GM12878 (cell line): ENCODE measurements around the gene MBD2. TPM values are rescaled to one million over a fixed set of nuclear protein-coding genes. Genes with fewer than 3 reads are reported as not detected.

Experiments used
- BMI1 ChIP-seq: fragments of 450-650 bp; IDR thresholded peaks from 2 replicates; pipeline ENCODE4 v1.6.1; 2016; ENCODE audit warnings: mild to moderate bottlenecking, moderate library complexity, borderline replicate concordance
- FOS ChIP-seq: IDR thresholded peaks from 3 replicates; pipeline ENCODE4 v1.6.1; 2011; ENCODE audit warnings: borderline replicate concordance; ENCODE audit not compliant: insufficient read length; ENCODE audit errors: extremely low read depth
- FOXK2 ChIP-seq: fragments of 450-650 bp; IDR thresholded peaks from 2 replicates; pipeline ENCODE4 v1.6.1; 2017; ENCODE audit warnings: mild to moderate bottlenecking, moderate library complexity
- MTA3 ChIP-seq: IDR thresholded peaks from 2 replicates; pipeline ENCODE4 v1.6.1; 2012; ENCODE audit warnings: low read length, inconsistent platforms, borderline replicate concordance
- NBN ChIP-seq: fragments of 450-650 bp; IDR thresholded peaks from 2 replicates; pipeline ENCODE4 v1.6.1; 2016
- PAX5 ChIP-seq: IDR thresholded peaks from 2 replicates; pipeline ENCODE4 v1.6.1; 2011; ENCODE audit warnings: low read depth, low read length, borderline replicate concordance
- PAX8 ChIP-seq: fragments of 450-650 bp; IDR thresholded peaks from 2 replicates; pipeline ENCODE4 v1.6.1; 2017; ENCODE audit warnings: mild to moderate bottlenecking, moderate library complexity
- RFX5 ChIP-seq: IDR thresholded peaks from 2 replicates; pipeline ENCODE4 v1.6.1; 2011; ENCODE audit warnings: low read depth, low read length, improper control_type of control experiment
- SIX5 ChIP-seq: IDR thresholded peaks from 2 replicates; pipeline ENCODE4 v1.6.1; 2011; ENCODE audit warnings: mild to moderate bottlenecking, low read depth, low read length, moderate library complexity; ENCODE audit not compliant: severe bottlenecking
- SREBF2 ChIP-seq: IDR thresholded peaks from 2 replicates; pipeline ENCODE4 v1.6.1; 2012; ENCODE audit warnings: mild to moderate bottlenecking, low read length
- TARDBP ChIP-seq: IDR thresholded peaks from 2 replicates; pipeline ENCODE4 v1.6.1; 2016; ENCODE audit warnings: borderline replicate concordance
- polyA plus RNA-seq, 11 experiments: library from polyadenylated mRNA; depleted of rRNA in 4 of 11; unstranded in 6 of 11; stranded (reverse) in 5 of 11; fragments of >200 nt; fragmentation: Nextera tagmentation in 4 of 11; fragmentation: Illumina TruSeq in 1 of 11; extraction: Ambion mirVana in 4 of 11; extraction: Trizol in 1 of 11; gene quantifications; 1 replicate in 1 of 11; 2 replicates in 10 of 11; pipeline versions ENCODE4 v1.2.1 to v1.2.3, GENCODE V29; 2011 to 2016; ENCODE audit warnings: inconsistent platforms in 2 of 11, missing spikeins in 2 of 11, low read depth in 1 of 11
- total RNA-seq, 4 experiments: library from RNA; depleted of rRNA in 3 of 4; stranded (reverse); fragments of >200 nt in 3 of 4; fragmentation: Illumina TruSeq in 1 of 4; extraction: Trizol in 1 of 4; gene quantifications; 2 replicates each; pipeline versions ENCODE4 v1.2.1 to v1.2.3, GENCODE V29; 2013 to 2021
- TF ChIP-seq, protein P1 (sequence below): fragments of 450-650 bp; formaldehyde crosslinking; IDR thresholded peaks from 2 replicates; pipeline ENCODE4 v1.4.0; 2020; ENCODE audit warnings: mild to moderate bottlenecking, moderate library complexity
- TF ChIP-seq, protein P2 (sequence below): fragments of 450-650 bp; IDR thresholded peaks from 2 replicates; pipeline ENCODE4 v1.6.1; 2018; ENCODE audit warnings: mild to moderate bottlenecking, low read depth, moderate library complexity; ENCODE audit not compliant: partially characterized antibody
- TF ChIP-seq, protein P3 (sequence below): fragments of 450-650 bp; IDR thresholded peaks from 2 replicates; pipeline ENCODE4 v1.6.1; 2016; ENCODE audit warnings: mild to moderate bottlenecking, moderate library complexity, borderline replicate concordance

Gene MBD2
- total and polyA plus RNA-seq, 10 of the 15 experiments (the other 5 are each of a cell fraction or from before 2014, with no cell fraction given) = 24.1 to 276 (median 57.9) TPM

DNA sequence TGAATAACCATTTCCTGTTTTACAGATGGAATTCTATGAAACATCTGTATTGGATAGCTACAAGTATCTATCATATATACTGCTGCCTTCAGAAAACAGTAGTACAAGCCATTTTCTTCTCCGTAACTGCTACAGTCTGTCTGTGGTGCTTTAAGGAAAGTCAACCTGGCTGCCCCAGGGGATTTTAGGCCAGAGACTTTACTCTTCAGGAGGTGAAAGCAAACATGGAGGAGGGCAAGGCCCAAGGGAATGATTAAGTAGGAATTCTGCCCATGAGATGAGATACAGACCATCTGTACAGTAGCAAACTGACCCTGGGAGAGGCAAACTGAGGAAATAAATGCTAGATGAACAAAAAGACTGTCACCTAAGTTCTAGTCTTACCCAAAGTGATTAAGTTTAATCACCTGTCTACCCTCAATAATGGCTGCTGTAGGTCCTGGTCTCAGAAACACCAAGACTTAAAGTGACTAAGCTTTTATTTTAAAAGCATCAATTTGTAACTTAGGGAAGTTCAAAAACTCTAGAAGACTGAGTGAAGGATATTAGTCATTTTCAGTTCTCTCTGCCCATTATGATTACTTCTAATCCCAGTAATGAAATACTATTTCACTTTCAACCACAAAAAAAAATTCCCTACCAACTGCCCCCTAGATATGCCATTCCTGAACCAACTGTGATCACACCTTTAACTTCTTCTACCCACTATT lies 14.8 kb downstream of the MBD2 start (continued):
- TF ChIP-seq, protein P1, sequence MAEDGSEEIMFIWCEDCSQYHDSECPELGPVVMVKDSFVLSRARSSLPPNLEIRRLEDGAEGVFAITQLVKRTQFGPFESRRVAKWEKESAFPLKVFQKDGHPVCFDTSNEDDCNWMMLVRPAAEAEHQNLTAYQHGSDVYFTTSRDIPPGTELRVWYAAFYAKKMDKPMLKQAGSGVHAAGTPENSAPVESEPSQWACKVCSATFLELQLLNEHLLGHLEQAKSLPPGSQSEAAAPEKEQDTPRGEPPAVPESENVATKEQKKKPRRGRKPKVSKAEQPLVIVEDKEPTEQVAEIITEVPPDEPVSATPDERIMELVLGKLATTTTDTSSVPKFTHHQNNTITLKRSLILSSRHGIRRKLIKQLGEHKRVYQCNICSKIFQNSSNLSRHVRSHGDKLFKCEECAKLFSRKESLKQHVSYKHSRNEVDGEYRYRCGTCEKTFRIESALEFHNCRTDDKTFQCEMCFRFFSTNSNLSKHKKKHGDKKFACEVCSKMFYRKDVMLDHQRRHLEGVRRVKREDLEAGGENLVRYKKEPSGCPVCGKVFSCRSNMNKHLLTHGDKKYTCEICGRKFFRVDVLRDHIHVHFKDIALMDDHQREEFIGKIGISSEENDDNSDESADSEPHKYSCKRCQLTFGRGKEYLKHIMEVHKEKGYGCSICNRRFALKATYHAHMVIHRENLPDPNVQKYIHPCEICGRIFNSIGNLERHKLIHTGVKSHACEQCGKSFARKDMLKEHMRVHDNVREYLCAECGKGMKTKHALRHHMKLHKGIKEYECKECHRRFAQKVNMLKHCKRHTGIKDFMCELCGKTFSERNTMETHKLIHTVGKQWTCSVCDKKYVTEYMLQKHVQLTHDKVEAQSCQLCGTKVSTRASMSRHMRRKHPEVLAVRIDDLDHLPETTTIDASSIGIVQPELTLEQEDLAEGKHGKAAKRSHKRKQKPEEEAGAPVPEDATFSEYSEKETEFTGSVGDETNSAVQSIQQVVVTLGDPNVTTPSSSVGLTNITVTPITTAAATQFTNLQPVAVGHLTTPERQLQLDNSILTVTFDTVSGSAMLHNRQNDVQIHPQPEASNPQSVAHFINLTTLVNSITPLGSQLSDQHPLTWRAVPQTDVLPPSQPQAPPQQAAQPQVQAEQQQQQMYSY = no peak
- TF ChIP-seq FOS = no peak
- peak; percentile 100 for TF ChIP-seq MTA3
- no peak for TF ChIP-seq PAX8
- TF ChIP-seq, protein P2, sequence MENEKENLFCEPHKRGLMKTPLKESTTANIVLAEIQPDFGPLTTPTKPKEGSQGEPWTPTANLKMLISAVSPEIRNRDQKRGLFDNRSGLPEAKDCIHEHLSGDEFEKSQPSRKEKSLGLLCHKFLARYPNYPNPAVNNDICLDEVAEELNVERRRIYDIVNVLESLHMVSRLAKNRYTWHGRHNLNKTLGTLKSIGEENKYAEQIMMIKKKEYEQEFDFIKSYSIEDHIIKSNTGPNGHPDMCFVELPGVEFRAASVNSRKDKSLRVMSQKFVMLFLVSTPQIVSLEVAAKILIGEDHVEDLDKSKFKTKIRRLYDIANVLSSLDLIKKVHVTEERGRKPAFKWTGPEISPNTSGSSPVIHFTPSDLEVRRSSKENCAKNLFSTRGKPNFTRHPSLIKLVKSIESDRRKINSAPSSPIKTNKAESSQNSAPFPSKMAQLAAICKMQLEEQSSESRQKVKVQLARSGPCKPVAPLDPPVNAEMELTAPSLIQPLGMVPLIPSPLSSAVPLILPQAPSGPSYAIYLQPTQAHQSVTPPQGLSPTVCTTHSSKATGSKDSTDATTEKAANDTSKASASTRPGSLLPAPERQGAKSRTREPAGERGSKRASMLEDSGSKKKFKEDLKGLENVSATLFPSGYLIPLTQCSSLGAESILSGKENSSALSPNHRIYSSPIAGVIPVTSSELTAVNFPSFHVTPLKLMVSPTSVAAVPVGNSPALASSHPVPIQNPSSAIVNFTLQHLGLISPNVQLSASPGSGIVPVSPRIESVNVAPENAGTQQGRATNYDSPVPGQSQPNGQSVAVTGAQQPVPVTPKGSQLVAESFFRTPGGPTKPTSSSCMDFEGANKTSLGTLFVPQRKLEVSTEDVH = no peak
- TF ChIP-seq NBN = peak; percentile 91
- peak; percentile 74; the same call in 1 of the 2 replicates for TF ChIP-seq PAX5
- no peak for TF ChIP-seq RFX5
- no peak for TF ChIP-seq SIX5
- no peak for TF ChIP-seq FOXK2
- no peak for TF ChIP-seq TARDBP
- peak; percentile 90 for TF ChIP-seq BMI1
- TF ChIP-seq, protein P3, sequence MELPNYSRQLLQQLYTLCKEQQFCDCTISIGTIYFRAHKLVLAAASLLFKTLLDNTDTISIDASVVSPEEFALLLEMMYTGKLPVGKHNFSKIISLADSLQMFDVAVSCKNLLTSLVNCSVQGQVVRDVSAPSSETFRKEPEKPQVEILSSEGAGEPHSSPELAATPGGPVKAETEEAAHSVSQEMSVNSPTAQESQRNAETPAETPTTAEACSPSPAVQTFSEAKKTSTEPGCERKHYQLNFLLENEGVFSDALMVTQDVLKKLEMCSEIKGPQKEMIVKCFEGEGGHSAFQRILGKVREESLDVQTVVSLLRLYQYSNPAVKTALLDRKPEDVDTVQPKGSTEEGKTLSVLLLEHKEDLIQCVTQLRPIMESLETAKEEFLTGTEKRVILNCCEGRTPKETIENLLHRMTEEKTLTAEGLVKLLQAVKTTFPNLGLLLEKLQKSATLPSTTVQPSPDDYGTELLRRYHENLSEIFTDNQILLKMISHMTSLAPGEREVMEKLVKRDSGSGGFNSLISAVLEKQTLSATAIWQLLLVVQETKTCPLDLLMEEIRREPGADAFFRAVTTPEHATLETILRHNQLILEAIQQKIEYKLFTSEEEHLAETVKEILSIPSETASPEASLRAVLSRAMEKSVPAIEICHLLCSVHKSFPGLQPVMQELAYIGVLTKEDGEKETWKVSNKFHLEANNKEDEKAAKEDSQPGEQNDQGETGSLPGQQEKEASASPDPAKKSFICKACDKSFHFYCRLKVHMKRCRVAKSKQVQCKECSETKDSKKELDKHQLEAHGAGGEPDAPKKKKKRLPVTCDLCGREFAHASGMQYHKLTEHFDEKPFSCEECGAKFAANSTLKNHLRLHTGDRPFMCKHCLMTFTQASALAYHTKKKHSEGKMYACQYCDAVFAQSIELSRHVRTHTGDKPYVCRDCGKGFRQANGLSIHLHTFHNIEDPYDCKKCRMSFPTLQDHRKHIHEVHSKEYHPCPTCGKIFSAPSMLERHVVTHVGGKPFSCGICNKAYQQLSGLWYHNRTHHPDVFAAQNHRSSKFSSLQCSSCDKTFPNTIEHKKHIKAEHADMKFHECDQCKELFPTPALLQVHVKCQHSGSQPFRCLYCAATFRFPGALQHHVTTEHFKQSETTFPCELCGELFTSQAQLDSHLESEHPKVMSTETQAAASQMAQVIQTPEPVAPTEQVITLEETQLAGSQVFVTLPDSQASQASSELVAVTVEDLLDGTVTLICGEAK = no peak
- TF ChIP-seq SREBF2 = no peak
